Measurements from ENCODE around the gene C6orf47. TPM values are rescaled to one million over a fixed set of nuclear protein-coding genes. Genes with fewer than 3 reads are reported as not detected.

The C6orf47 gene
- total and polyA plus RNA-seq, 2 of the 13 experiments (the other 11 are each of a cell fraction or from before 2014, with no cell fraction given) = 1.7 to 18.1 TPM

DNA sequence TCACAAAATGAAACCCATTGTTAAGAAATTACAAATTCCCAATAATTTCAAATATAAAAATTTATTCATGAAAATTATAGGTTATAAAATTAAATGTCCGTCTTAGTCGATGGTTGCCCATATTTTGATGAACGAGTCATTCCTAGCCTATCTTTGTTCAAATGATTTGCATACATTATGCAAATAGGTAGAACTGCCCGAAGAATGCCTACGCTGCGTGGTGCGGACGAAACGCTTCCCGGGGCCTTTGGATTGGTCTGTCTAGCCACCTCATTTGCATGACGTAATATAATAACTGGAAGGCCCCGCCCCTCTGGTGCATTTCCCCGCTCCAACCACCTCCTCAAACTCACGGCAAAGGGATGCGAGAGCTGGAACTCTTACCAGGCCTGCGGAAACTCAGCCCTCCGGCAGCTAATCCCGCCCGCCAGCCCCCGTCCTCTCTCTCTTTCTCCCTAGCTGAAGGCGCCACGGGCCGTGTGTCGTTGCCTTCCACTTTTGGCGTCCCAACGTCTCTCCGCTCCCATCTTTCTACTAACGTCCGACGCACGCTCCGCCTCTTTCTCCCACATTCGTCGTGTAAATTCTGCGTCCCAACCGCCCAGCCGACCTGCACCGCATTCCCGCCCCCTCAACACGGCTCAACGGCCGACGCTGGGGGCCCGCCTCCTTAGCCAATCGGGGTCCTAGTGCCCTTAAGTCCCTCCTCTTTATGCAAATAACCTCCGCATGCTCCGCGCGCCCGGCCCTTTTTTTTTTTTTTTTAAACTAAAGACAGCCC lies 40.6 kb downstream of the C6orf47 start (continued):
- no peak for TF ChIP-seq KDM2A (CRISPR knock-in tag; IDR thresholded peaks at IDR 0.05; ENCODE audit: borderline replicate concordance, low read depth)
- no peak for TF ChIP-seq FOXJ3 (CRISPR knock-in tag; IDR thresholded peaks at IDR 0.05; ENCODE audit: borderline replicate concordance)
- peak; percentile 73; the same call in 1 of the 2 replicates for TF ChIP-seq REL (CRISPR knock-in tag; conservative IDR thresholded peaks at IDR 0.05)
- TF ChIP-seq, protein P1, sequence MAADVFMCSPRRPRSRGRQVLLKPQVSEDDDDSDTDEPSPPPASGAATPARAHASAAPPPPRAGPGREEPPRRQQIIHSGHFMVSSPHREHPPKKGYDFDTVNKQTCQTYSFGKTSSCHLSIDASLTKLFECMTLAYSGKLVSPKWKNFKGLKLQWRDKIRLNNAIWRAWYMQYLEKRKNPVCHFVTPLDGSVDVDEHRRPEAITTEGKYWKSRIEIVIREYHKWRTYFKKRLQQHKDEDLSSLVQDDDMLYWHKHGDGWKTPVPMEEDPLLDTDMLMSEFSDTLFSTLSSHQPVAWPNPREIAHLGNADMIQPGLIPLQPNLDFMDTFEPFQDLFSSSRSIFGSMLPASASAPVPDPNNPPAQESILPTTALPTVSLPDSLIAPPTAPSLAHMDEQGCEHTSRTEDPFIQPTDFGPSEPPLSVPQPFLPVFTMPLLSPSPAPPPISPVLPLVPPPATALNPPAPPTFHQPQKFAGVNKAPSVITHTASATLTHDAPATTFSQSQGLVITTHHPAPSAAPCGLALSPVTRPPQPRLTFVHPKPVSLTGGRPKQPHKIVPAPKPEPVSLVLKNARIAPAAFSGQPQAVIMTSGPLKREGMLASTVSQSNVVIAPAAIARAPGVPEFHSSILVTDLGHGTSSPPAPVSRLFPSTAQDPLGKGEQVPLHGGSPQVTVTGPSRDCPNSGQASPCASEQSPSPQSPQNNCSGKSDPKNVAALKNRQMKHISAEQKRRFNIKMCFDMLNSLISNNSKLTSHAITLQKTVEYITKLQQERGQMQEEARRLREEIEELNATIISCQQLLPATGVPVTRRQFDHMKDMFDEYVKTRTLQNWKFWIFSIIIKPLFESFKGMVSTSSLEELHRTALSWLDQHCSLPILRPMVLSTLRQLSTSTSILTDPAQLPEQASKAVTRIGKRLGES (CRISPR knock-in tag; IDR thresholded peaks at IDR 0.05; ENCODE audit: borderline replicate concordance) = no peak
- TF ChIP-seq NFE2 (CRISPR knock-in tag; IDR thresholded peaks at IDR 0.05) = no peak
- TF ChIP-seq, protein P2, sequence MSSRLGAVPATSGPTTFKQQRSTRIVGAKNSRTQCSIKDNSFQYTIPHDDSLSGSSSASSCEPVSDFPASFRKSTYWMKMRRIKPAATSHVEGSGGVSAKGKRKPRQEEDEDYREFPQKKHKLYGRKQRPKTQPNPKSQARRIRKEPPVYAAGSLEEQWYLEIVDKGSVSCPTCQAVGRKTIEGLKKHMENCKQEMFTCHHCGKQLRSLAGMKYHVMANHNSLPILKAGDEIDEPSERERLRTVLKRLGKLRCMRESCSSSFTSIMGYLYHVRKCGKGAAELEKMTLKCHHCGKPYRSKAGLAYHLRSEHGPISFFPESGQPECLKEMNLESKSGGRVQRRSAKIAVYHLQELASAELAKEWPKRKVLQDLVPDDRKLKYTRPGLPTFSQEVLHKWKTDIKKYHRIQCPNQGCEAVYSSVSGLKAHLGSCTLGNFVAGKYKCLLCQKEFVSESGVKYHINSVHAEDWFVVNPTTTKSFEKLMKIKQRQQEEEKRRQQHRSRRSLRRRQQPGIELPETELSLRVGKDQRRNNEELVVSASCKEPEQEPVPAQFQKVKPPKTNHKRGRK (CRISPR knock-in tag; IDR thresholded peaks at IDR 0.05) = no peak
- TF ChIP-seq, protein P3, sequence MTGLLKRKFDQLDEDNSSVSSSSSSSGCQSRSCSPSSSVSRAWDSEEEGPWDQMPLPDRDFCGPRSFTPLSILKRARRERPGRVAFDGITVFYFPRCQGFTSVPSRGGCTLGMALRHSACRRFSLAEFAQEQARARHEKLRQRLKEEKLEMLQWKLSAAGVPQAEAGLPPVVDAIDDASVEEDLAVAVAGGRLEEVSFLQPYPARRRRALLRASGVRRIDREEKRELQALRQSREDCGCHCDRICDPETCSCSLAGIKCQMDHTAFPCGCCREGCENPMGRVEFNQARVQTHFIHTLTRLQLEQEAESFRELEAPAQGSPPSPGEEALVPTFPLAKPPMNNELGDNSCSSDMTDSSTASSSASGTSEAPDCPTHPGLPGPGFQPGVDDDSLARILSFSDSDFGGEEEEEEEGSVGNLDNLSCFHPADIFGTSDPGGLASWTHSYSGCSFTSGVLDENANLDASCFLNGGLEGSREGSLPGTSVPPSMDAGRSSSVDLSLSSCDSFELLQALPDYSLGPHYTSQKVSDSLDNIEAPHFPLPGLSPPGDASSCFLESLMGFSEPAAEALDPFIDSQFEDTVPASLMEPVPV (CRISPR knock-in tag; IDR thresholded peaks at IDR 0.05) = peak; percentile 84; the same call in 1 of the 2 replicates
- TF ChIP-seq ATF1 (CRISPR knock-in tag; IDR thresholded peaks at IDR 0.05) = peak; percentile 92
- peak; percentile 71; the same call in 1 of the 2 replicates for TF ChIP-seq MAF1 (CRISPR knock-in tag; IDR thresholded peaks at IDR 0.05; ENCODE audit: borderline replicate concordance)
- peak; percentile 82; the same call in 1 of the 2 replicates for TF ChIP-seq ARNTL (CRISPR knock-in tag; IDR thresholded peaks at IDR 0.05)
- no peak for TF ChIP-seq ZNF3 (CRISPR knock-in tag; IDR thresholded peaks at IDR 0.05)
- TF ChIP-seq, protein P4, sequence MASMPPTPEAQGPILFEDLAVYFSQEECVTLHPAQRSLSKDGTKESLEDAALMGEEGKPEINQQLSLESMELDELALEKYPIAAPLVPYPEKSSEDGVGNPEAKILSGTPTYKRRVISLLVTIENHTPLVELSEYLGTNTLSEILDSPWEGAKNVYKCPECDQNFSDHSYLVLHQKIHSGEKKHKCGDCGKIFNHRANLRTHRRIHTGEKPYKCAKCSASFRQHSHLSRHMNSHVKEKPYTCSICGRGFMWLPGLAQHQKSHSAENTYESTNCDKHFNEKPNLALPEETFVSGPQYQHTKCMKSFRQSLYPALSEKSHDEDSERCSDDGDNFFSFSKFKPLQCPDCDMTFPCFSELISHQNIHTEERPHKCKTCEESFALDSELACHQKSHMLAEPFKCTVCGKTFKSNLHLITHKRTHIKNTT (CRISPR knock-in tag; IDR thresholded peaks at IDR 0.05) = no peak
- TF ChIP-seq, protein P5, sequence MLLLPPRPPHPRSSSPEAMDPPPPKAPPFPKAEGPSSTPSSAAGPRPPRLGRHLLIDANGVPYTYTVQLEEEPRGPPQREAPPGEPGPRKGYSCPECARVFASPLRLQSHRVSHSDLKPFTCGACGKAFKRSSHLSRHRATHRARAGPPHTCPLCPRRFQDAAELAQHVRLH (CRISPR knock-in tag; IDR thresholded peaks at IDR 0.05; ENCODE audit: borderline replicate concordance, low read depth) = peak; percentile 82; the same call in 1 of the 2 replicates
- TF ChIP-seq ZNF619 (CRISPR knock-in tag; IDR thresholded peaks at IDR 0.05) = no peak; the same call in 1 of the 2 replicates
- TF ChIP-seq AGO1 (IDR thresholded peaks at IDR 0.05; ENCODE audit: low read depth, low read length, poor library complexity, severe bottlenecking) = peak; percentile 66
- TF ChIP-seq ZSCAN30 (CRISPR knock-in tag; IDR thresholded peaks at IDR 0.05) = peak; percentile 42; the same call in 1 of the 2 replicates
- no peak for TF ChIP-seq GLI4 (CRISPR knock-in tag; IDR thresholded peaks at IDR 0.05; ENCODE audit: borderline replicate concordance)
- peak; percentile 59; the same call in 1 of the 2 replicates for TF ChIP-seq ZNF607 (CRISPR knock-in tag; IDR thresholded peaks at IDR 0.05; ENCODE audit: borderline replicate concordance)
- TF ChIP-seq ZSCAN22 (CRISPR knock-in tag; IDR thresholded peaks at IDR 0.05) = no peak
- no peak for TF ChIP-seq HDAC6 (IDR thresholded peaks at IDR 0.05; ENCODE audit: low read depth, low read length)
- no peak for TF ChIP-seq ZNF7 (CRISPR knock-in tag; IDR thresholded peaks at IDR 0.05)
- peak; percentile 65; the same call in 1 of the 2 replicates for TF ChIP-seq RBAK (CRISPR knock-in tag; IDR thresholded peaks at IDR 0.05)

All from HepG2 (cell line).